Measurements from ENCODE around the gene RUFY3. TPM values are rescaled to one million over a fixed set of nuclear protein-coding genes. Genes with fewer than 3 reads are reported as not detected.

RUFY3 gene
- total RNA-seq, 1 experiment from 2014 or later: 25.1 TPM

- ChIA-PET POLR2A (ENCODE audit: low non-redundant PET) (no interaction called here), CTCF (interaction anchor here (0.6 kb wide), 1 partner anchor 88 kb away, joined by 3 read pairs; no protein-coding TSS in a partner anchor)
- H3K4me1 ChIP-seq (ENCODE audit: insufficient read depth, low read length, poor library complexity, severe bottlenecking): no peaks in the 10 kb centered on the region
- no peaks in the 10 kb centered on the region for H3K36me3 ChIP-seq (ENCODE audit: insufficient read depth, low read length, poor library complexity, severe bottlenecking)
- no peaks in the 10 kb centered on the region for H3K9me3 ChIP-seq (ENCODE audit: low read depth, low read length, poor library complexity, severe bottlenecking)
- intact Hi-C loops (cut with micrococcal nuclease; ENCODE audit: unreplicated experiment): no loop called here
- no peak for DNase-seq (ENCODE audit: low spot score)
- no TSS peak for BruUV-seq (replicated peaks)
- no peaks in the 10 kb centered on the region for H3K27me3 ChIP-seq (replicated peaks; ENCODE audit: insufficient read depth, low read depth, low read length, poor library complexity)
- TF ChIP-seq EZH2 (IDR thresholded peaks at IDR 0.05; ENCODE audit: borderline replicate concordance, low read depth, low read length, poor library complexity, severe bottlenecking): no peak
- TF ChIP-seq CTCF (conservative IDR thresholded peaks at IDR 0.05; ENCODE audit: low read depth, low read length): no peak
- no peak overlapping the region for H3K4me3 ChIP-seq (ENCODE audit: low read depth, low read length, poor library complexity, severe bottlenecking)
- H3K27ac ChIP-seq (ENCODE audit: low read depth, low read length, poor library complexity, severe bottlenecking): no peak overlapping the region
Observed at GRCh38 chr4:70759126-70759525, 37.4 kb downstream of the RUFY3 start.

- no peaks in the 10 kb centered on the region for H3K4me1 ChIP-seq (ENCODE audit: insufficient read depth, low read length, poor library complexity, severe bottlenecking)
- intact Hi-C loops (cut with micrococcal nuclease; ENCODE audit: unreplicated experiment): no loop called here
- TF ChIP-seq EZH2 (IDR thresholded peaks at IDR 0.05; ENCODE audit: borderline replicate concordance, low read depth, low read length, poor library complexity, severe bottlenecking): no peak
- no peak for TF ChIP-seq CTCF (conservative IDR thresholded peaks at IDR 0.05; ENCODE audit: low read depth, low read length)
- no peaks in the 10 kb centered on the region for H3K27me3 ChIP-seq (replicated peaks; ENCODE audit: insufficient read depth, low read depth, low read length, poor library complexity)
- ChIA-PET POLR2A (ENCODE audit: low non-redundant PET) (no interaction called here), CTCF (no interaction called here)
- no peaks in the 10 kb centered on the region for H3K9me3 ChIP-seq (ENCODE audit: low read depth, low read length, poor library complexity, severe bottlenecking)
- BruUV-seq (replicated peaks): no TSS peak
- no peak overlapping the region for H3K4me3 ChIP-seq (ENCODE audit: low read depth, low read length, poor library complexity, severe bottlenecking)
- H3K36me3 ChIP-seq (ENCODE audit: insufficient read depth, low read length, poor library complexity, severe bottlenecking): no peaks in the 10 kb centered on the region
- H3K27ac ChIP-seq (ENCODE audit: low read depth, low read length, poor library complexity, severe bottlenecking): no peak overlapping the region
- no peak for DNase-seq (ENCODE audit: low spot score)
Observed at GRCh38 chr4:70759627-70760026, 37.9 kb downstream of the RUFY3 start.

GRCh38 chr4:70760662-70761061, 38.9 kb downstream of the RUFY3 start:
- H3K36me3 ChIP-seq (ENCODE audit: insufficient read depth, low read length, poor library complexity, severe bottlenecking): no peaks in the 10 kb centered on the region
- H3K9me3 ChIP-seq (ENCODE audit: low read depth, low read length, poor library complexity, severe bottlenecking): no peaks in the 10 kb centered on the region
- H3K4me1 ChIP-seq (ENCODE audit: insufficient read depth, low read length, poor library complexity, severe bottlenecking): no peaks in the 10 kb centered on the region
- no peaks in the 10 kb centered on the region for H3K27me3 ChIP-seq (replicated peaks; ENCODE audit: insufficient read depth, low read depth, low read length, poor library complexity)
- no peak overlapping the region for H3K4me3 ChIP-seq (ENCODE audit: low read depth, low read length, poor library complexity, severe bottlenecking)
- CTCF ChIA-PET: no interaction called here
- POLR2A ChIA-PET (ENCODE audit: low non-redundant PET): no interaction called here
- no peak overlapping the region for H3K27ac ChIP-seq (ENCODE audit: low read depth, low read length, poor library complexity, severe bottlenecking)
- no peak for TF ChIP-seq EZH2 (IDR thresholded peaks at IDR 0.05; ENCODE audit: borderline replicate concordance, low read depth, low read length, poor library complexity, severe bottlenecking)
- TF ChIP-seq CTCF (conservative IDR thresholded peaks at IDR 0.05; ENCODE audit: low read depth, low read length): no peak
- intact Hi-C loops (cut with micrococcal nuclease; ENCODE audit: unreplicated experiment): no loop called here
- DNase-seq (ENCODE audit: low spot score): no peak
- BruUV-seq (replicated peaks): no TSS peak

Measured in A673 (cell line).